CD4-positive, alpha-beta T cell treated with Interferon alpha-2 for 1 hour (primary cell): ENCODE measurements around the gene SGCG.

Experiments
- DNase-seq, 2 donors: peaks; one replicate each; pipeline ENCODE4 v3.0.0-alpha.2; 2020 to 2022

SGCG gene

DNA sequence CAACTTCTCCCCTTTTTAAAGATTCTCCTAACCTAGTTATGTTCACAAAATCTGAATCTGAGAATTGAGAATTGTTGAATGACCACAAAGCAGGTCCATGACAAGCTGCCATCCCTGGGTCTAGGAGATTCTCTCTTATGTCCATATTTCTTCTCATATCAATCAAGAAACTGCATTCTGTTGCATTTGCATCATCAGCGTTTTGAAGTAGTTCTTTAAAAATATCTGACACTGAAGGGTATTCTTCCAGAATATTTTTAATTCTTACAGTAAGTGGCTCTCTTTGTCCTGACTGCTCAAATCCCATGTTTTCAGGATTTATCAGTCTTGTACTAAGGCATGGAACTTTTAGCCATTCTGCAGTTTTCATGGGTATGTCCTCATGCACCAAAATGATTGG lies 158.4 kb downstream of the SGCG start:
- no peak for DNase-seq

GRCh38 chr13:23344931-23345595 lies 164.3 kb downstream of the SGCG start:
- no peak for DNase-seq

GRCh38 chr13:23347601-23348000 lies 166.8 kb downstream of the SGCG start:
- DNase-seq: no peak

DNA sequence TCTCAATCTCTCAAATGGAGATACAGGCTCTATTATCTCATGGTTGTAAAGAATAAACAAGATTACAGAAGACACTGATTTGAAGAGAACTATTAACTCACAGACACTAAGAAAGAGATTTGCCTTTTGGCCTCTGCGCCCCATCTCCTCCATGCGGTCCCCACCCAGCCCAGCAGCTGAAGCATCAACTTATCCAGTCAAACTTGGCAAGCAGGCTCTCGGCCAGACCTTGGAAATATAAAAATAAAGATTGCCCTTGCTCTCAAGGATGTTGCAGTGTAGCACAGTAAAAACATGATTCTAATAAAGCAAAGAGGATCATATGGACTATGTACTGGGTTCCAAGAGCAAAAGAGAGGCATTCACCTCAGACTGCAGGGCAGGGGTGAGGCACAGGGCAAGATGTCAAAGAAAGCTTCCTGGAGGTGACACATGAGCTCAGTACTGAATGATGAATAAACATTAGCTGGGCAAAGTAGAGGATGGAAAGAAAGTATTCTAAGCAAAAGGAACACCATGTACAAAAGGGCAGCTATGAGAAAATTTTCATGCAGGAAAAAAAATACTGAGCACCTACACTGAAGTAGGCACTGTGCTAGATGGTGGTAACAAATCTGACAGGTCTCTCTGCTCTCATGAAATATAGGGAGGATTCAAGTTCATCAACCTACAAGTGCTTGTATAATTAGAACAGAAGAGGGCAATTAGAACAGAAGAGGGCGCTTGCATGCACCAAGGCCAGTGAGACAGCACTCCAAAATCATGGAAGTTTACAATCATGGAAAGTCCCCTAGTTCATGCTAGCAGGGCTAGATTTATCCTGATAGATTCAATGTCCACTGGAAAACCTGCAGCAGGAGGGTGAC lies 167.7 kb downstream of the SGCG start:
- no peak for DNase-seq

- DNase-seq: no peak
Observed at GRCh38 chr13:23349161-23349897, 168.6 kb downstream of the SGCG start.

DNA sequence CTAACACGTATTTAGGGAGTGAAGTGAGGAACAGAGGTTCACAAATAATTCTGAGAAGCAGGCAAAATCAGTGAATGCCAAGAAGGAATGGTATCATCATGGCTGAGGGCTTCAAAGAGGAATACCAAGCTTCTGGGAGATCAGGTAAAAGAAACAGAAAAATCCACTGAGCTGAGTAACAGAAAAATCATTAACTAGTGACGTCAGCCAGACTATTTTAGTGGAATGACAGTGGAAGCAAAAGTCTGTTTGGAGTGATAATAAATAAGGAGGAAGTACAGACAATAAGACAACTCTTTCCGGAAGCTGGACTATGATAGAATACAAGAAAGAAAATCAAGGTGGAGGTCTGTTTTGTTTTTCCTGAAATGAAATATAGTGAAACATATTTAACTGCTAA lies 169.2 kb downstream of the SGCG start:
- DNase-seq: no peak

GRCh38 chr13:23352161-23352560 lies 171.4 kb downstream of the SGCG start:
- DNase-seq: no peak

DNA sequence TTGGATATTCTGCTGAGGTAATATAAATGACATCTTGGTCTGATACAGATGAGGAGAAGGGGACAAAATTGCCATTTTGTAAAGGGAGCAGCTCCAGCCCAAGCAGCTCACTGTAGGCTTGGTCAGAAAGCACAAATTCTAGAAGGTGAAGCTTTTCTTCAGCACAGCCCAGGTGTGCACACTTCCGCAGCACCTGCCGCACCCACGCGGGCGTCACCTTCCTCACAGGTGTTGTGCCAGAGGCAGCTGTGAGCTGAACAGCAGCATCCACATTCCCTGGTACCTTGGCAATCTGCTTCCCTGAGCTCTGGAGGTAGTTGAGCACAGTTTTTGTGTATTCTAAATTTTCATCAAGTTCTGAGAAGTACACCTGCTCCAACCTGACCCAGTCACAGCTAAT lies 173.7 kb downstream of the SGCG start:
- DNase-seq: no peak

GRCh38 chr13:23356368-23356767 lies 175.6 kb downstream of the SGCG start:
- DNase-seq: no peak

DNA sequence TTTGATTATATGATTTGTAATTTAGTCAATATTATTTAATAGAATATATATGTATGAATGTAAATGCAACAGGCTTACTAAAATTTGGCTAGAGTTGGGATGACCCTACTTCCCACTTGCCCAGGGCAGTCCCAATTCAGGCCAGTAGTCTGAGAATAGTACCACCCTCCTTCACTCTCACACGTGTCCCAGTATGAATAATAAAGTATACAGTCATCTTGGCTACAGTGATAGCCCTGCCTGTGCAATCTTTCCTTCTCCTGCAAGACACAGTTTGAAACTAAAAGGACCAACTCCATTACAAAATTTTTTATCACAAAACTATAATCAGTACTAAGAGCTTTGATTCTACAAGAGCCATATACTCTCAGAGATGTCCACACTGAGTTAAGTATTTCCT lies 176.6 kb downstream of the SGCG start:
- DNase-seq: no peak

DNA sequence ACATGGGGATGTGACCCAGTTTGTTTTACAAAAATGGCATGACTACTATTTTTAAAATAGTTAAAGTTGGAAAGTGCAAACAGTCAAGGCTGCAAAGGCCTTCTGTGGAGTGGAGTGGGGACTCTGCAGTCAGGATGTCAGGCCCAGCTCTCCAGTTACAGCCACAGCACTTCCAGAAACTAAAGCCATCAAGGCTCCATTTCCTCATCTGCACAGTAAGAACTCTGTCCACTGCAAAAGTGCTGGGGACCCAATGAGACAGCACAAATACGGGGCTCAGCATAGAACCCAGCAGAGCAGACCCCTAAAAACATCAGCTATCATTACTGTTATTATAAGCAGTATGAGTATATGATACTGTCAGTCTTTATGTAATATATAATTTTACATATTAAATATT lies 179.1 kb downstream of the SGCG start:
- no peak for DNase-seq

GRCh38 chr13:23365652-23366051 lies 184.9 kb downstream of the SGCG start:
- no peak for DNase-seq

DNA sequence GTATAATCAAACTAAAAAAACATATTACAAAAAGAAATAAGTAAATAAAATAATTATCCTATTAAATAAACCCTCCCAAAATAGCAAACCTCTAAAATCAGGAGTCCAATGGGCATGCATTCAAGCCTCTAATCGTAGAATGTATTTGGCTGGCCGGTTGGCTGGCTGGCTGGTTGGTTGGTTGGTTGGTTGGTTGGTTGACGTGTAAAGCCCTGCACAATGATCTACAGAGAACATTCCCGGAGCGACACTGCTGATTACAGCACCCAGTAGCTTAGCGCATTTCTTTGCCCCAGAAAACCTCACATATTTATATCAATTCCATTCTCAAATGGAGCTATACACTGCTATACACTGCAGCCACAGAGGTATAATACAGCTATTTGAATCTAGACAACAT lies 187.1 kb downstream of the SGCG start:
- no peak for DNase-seq

DNA sequence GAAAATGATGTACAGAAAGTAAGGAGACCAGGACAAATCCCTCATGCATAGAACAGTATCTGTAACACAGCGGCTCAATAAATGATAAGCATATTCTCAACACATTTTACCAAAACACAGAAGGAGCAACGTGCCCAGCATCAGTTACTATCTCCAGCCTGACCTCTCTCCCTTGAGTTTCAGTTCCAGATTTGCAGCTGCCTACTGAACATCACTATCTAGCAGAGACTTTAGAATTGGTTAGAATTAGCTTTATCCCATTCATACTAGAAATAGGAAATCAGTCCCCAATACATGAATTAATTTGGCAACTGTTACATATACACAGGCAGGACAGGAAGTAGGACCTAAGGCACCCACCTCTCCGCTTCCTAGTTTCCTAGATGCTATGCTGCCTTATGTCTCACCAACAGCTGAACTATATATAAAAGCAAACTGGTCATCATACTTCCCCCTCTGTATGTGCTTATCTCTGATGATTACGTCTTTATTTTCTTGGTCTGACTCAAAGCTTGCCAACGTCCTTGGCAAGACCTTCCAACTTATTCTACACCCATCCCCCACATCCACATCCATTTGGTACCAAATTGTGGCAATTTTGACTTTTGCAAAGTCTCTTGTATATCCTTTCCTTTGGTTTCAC lies 191.6 kb downstream of the SGCG start:
- no peak for DNase-seq
